Memory B cell (primary cell): ENCODE results near the gene ZNF366.

ENCODE experiments used
- ATAC-seq: fragments of 150-1000 bp; cut with Tn5 transposase; 2 replicates; pipeline ENCODE4 v1.10.0; 2021; ENCODE audit warnings: low read depth, mild to moderate bottlenecking, moderate library complexity
- DNase-seq, 2 donors: peaks; one replicate each; pipeline ENCODE4 v3.0.0; 2022; ENCODE audit warnings: low spot score in 2 of 2
- H3K27ac Mint-ChIP-seq: one replicate; pipeline ENCODE4 v1.8.0; 2022; ENCODE audit warnings: mild to moderate bottlenecking, moderate library complexity, mixed read lengths
- H3K27me3 Mint-ChIP-seq: one replicate; pipeline ENCODE4 v1.8.0; 2022; ENCODE audit warnings: mixed read lengths
- H3K36me3 Mint-ChIP-seq: one replicate; pipeline ENCODE4 v1.8.0; 2022; ENCODE audit warnings: mild to moderate bottlenecking, mixed read lengths
- H3K4me1 Mint-ChIP-seq: one replicate; pipeline ENCODE4 v1.8.0; 2022; ENCODE audit warnings: mixed read lengths
- H3K4me3 Mint-ChIP-seq: one replicate; pipeline ENCODE4 v1.8.0; 2022; ENCODE audit warnings: mild to moderate bottlenecking, moderate library complexity, mixed read lengths
- H3K9me3 Mint-ChIP-seq: one replicate; pipeline ENCODE4 v1.8.0; 2022; ENCODE audit warnings: mixed read lengths

The ZNF366 gene

GRCh38 chr5:72441862-72442540 is 65.2 kb downstream of the ZNF366 start:
- Mint-ChIP-seq H3K27me3 (peaks cover 1% of the 10 kb centered on the region), H3K9me3 (no peaks in the 10 kb centered on the region), H3K36me3 (no peaks in the 10 kb centered on the region), H3K4me3 (no peak overlapping the region), H3K4me1 (no peaks in the 10 kb centered on the region), H3K27ac (no peak overlapping the region)
- ATAC-seq (no peak), DNase-seq (no peak)

GRCh38 chr5:72441094-72441723 is 66.0 kb downstream of the ZNF366 start:
- Mint-ChIP-seq H3K36me3 (no peaks in the 10 kb centered on the region), H3K27ac (no peak overlapping the region), H3K9me3 (no peaks in the 10 kb centered on the region), H3K4me1 (no peaks in the 10 kb centered on the region), H3K27me3 (peaks cover 1% of the 10 kb centered on the region), H3K4me3 (no peak overlapping the region)
- no peak for ATAC-seq
- DNase-seq, result no peak

- no peak for DNase-seq
- Mint-ChIP-seq H3K4me1 (no peaks in the 10 kb centered on the region), H3K36me3 (no peaks in the 10 kb centered on the region), H3K27ac (no peak overlapping the region), H3K4me3 (no peak overlapping the region), H3K9me3 (no peaks in the 10 kb centered on the region), H3K27me3 (peaks cover 1% of the 10 kb centered on the region)
- no peak for ATAC-seq
Observed at GRCh38 chr5:72440207-72440638, 67.0 kb downstream of the ZNF366 start.

GRCh38 chr5:72439192-72439591 is 68.0 kb downstream of the ZNF366 start:
- no peak for DNase-seq
- ATAC-seq, result no peak
- Mint-ChIP-seq H3K4me1 (no peaks in the 10 kb centered on the region), H3K27ac (no peak overlapping the region), H3K27me3 (peaks cover 1% of the 10 kb centered on the region), H3K9me3 (no peaks in the 10 kb centered on the region), H3K4me3 (no peak overlapping the region), H3K36me3 (no peaks in the 10 kb centered on the region)

- peaks cover 1% of the 10 kb centered on the region for H3K27me3 Mint-ChIP-seq
Observed at GRCh38 chr5:72438141-72438540, 69.1 kb downstream of the ZNF366 start.

GRCh38 chr5:72436796-72437471 is 70.3 kb downstream of the ZNF366 start:
- Mint-ChIP-seq H3K36me3 (no peaks in the 10 kb centered on the region), H3K4me3 (no peak overlapping the region), H3K27ac (no peak overlapping the region), H3K9me3 (no peaks in the 10 kb centered on the region), H3K27me3 (peaks cover 1% of the 10 kb centered on the region), H3K4me1 (no peaks in the 10 kb centered on the region)
- ATAC-seq, result no peak
- DNase-seq, result no peak

More at GRCh38 chr5:72438141-72438540, 69.1 kb downstream of the ZNF366 start:
- Mint-ChIP-seq H3K36me3 (no peaks in the 10 kb centered on the region), H3K4me3 (no peak overlapping the region), H3K27ac (no peak overlapping the region), H3K4me1 (no peaks in the 10 kb centered on the region), H3K9me3 (no peaks in the 10 kb centered on the region)
- DNase-seq (no peak), ATAC-seq (no peak)

- Mint-ChIP-seq H3K27ac (no peak overlapping the region), H3K36me3 (no peaks in the 10 kb centered on the region), H3K27me3 (peaks cover 3% of the 10 kb centered on the region), H3K4me1 (no peaks in the 10 kb centered on the region), H3K4me3 (no peak overlapping the region), H3K9me3 (no peaks in the 10 kb centered on the region)
- DNase-seq, result no peak
- no peak for ATAC-seq
Observed at GRCh38 chr5:72434781-72435437, 72.3 kb downstream of the ZNF366 start.

GRCh38 chr5:72434056-72434780 is 73.0 kb downstream of the ZNF366 start:
- Mint-ChIP-seq H3K9me3 (no peaks in the 10 kb centered on the region), H3K27ac (no peak overlapping the region), H3K4me3 (no peak overlapping the region), H3K27me3 (peaks cover 3% of the 10 kb centered on the region), H3K4me1 (no peaks in the 10 kb centered on the region), H3K36me3 (no peaks in the 10 kb centered on the region)
- DNase-seq (no peak), ATAC-seq (no peak)

- no peaks in the 10 kb centered on the region for H3K36me3 Mint-ChIP-seq
- DNase-seq, result no peak
- H3K4me3 Mint-ChIP-seq, result no peak overlapping the region
- peaks cover 3% of the 10 kb centered on the region for H3K27me3 Mint-ChIP-seq
- H3K27ac Mint-ChIP-seq, result no peak overlapping the region
- no peaks in the 10 kb centered on the region for H3K4me1 Mint-ChIP-seq
- no peaks in the 10 kb centered on the region for H3K9me3 Mint-ChIP-seq
- ATAC-seq, result no peak
Observed at GRCh38 chr5:72433522-72433921, 73.7 kb downstream of the ZNF366 start.

- no peak overlapping the region for H3K4me3 Mint-ChIP-seq
- no peaks in the 10 kb centered on the region for H3K9me3 Mint-ChIP-seq
- ATAC-seq, result no peak
- peaks cover 10% of the 10 kb centered on the region for H3K27me3 Mint-ChIP-seq
- H3K27ac Mint-ChIP-seq, result no peak overlapping the region
- H3K4me1 Mint-ChIP-seq, result peaks cover 6% of the 10 kb centered on the region
- H3K36me3 Mint-ChIP-seq, result no peaks in the 10 kb centered on the region
- no peak for DNase-seq
Observed at GRCh38 chr5:72428669-72429068, 78.5 kb downstream of the ZNF366 start.

- Mint-ChIP-seq H3K9me3 (no peaks in the 10 kb centered on the region), H3K4me3 (no peak overlapping the region), H3K27me3 (peaks cover 10% of the 10 kb centered on the region), H3K36me3 (peaks cover 1% of the 10 kb centered on the region), H3K4me1 (peaks cover 6% of the 10 kb centered on the region), H3K27ac (no peak overlapping the region)
- DNase-seq, result no peak
- ATAC-seq, result peak; percentile 32
Observed at GRCh38 chr5:72427488-72428437, 79.4 kb downstream of the ZNF366 start.

- Mint-ChIP-seq H3K36me3 (peaks cover 1% of the 10 kb centered on the region), H3K27me3 (peaks cover 10% of the 10 kb centered on the region), H3K4me3 (no peak overlapping the region), H3K9me3 (no peaks in the 10 kb centered on the region), H3K27ac (no peak overlapping the region), H3K4me1 (peaks cover 6% of the 10 kb centered on the region)
- ATAC-seq, result no peak
- DNase-seq, result no peak
Observed at GRCh38 chr5:72427016-72427415, 80.2 kb downstream of the ZNF366 start.

GRCh38 chr5:72426019-72426418 is 81.2 kb downstream of the ZNF366 start:
- H3K4me3 Mint-ChIP-seq, result no peak overlapping the region
- H3K36me3 Mint-ChIP-seq, result peaks cover 1% of the 10 kb centered on the region
- ATAC-seq, result no peak
- DNase-seq, result no peak
- peaks cover 8% of the 10 kb centered on the region for H3K27me3 Mint-ChIP-seq
- H3K9me3 Mint-ChIP-seq, result no peaks in the 10 kb centered on the region
- no peak overlapping the region for H3K27ac Mint-ChIP-seq
- peaks cover 6% of the 10 kb centered on the region for H3K4me1 Mint-ChIP-seq
